HepG2 (cell line): ENCODE measurements around the gene LNPK.

Experiments used
- AHR ChIP-seq: IDR thresholded peaks from 2 replicates; pipeline ENCODE4 v1.6.1; 2018; ENCODE audit warnings: missing genetic modification reagents, missing compliant biosample characterization
- GABPA ChIP-seq, 2 experiments: IDR thresholded peaks; 2 replicates each; pipeline ENCODE4 v1.6.1; 2011 to 2016; ENCODE audit warnings: low read depth in 2 of 2, low read length in 1 of 2, missing biosample characterization in 1 of 2, missing genetic modification characterization in 1 of 2
- POLR2A ChIP-seq, 2 experiments: IDR thresholded peaks; 2 replicates each; pipeline ENCODE4 v1.6.1; 2011; ENCODE audit warnings: low read depth in 2 of 2, low read length in 2 of 2, mild to moderate bottlenecking in 1 of 2, moderate library complexity in 1 of 2; ENCODE audit not compliant: insufficient read depth in 1 of 2
- PPARG ChIP-seq: conservative IDR thresholded peaks from 2 replicates; pipeline ENCODE4 v1.6.1; 2016; ENCODE audit warnings: missing biosample characterization, missing genetic modification reagents
- RNF2 ChIP-seq: fragments of 450-650 bp; conservative IDR thresholded peaks from 2 replicates; pipeline ENCODE4 v1.6.1; 2016; ENCODE audit warnings: low read depth
- RORA ChIP-seq: sonication (generic); formaldehyde crosslinking; IDR thresholded peaks from 2 replicates; pipeline ENCODE4 v1.5.0; 2020; ENCODE audit warnings: mild to moderate bottlenecking, missing genetic modification reagents, moderate library complexity
- SP1 ChIP-seq, 2 experiments: fragments of 450-650 bp in 1 of 2; sonication (generic) in 1 of 2; formaldehyde crosslinking in 1 of 2; IDR thresholded peaks; 2 replicates each; pipeline versions ENCODE4 v1.4.0 to v1.6.1; 2016 to 2020; ENCODE audit warnings: missing genetic modification reagents in 1 of 2
- TMF1 ChIP-seq: sonication (generic); formaldehyde crosslinking; IDR thresholded peaks from 2 replicates; pipeline ENCODE4 v1.8.1; 2022; ENCODE audit warnings: low read depth, missing genetic modification reagents
- ZFX ChIP-seq: sonication (generic); formaldehyde crosslinking; IDR thresholded peaks from 2 replicates; pipeline ENCODE4 v1.4.0; 2020; ENCODE audit warnings: mild to moderate bottlenecking, low read depth, missing genetic modification reagents, moderate library complexity
- TF ChIP-seq, protein P1 (sequence below): sonication (generic); formaldehyde crosslinking; IDR thresholded peaks from 2 replicates; pipeline ENCODE4 v1.8.0; 2022; ENCODE audit warnings: low read depth, missing genetic modification reagents
- TF ChIP-seq, protein P2 (sequence below): sonication (generic); formaldehyde crosslinking; IDR thresholded peaks from 2 replicates; pipeline ENCODE4 v1.4.0; 2020; ENCODE audit warnings: missing genetic modification reagents, mild to moderate bottlenecking, borderline replicate concordance
- TF ChIP-seq, protein P3 (sequence below): sonication (generic); formaldehyde crosslinking; IDR thresholded peaks from 2 replicates; pipeline ENCODE4 v1.5.0; 2020; ENCODE audit warnings: mild to moderate bottlenecking, missing genetic modification reagents, moderate library complexity
- TF ChIP-seq, protein P4 (sequence below): sonication (generic); formaldehyde crosslinking; IDR thresholded peaks from 2 replicates; pipeline ENCODE4 v1.8.1; 2022; ENCODE audit warnings: low read depth, mild to moderate bottlenecking, missing genetic modification reagents

DNA sequence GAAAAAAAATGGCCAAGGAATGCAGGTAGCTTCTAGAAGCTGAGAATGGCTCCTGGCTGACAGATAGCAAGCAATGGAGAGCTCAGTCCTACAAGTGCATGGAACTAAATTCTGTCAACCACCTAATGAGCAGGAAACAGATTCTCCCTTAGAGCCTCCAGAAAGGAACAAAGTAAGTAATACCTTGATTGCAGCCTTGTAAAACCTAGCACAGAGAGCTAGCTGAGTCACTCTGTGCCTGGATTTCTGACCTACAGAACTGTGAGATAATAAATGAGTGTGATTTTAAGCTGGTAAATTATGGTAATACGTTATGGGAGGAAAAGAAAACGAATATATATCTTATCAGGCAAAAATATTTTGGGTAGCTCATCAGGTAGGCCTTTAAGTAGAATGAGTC is 7.4 kb upstream of the LNPK start:
- no peak for TF ChIP-seq SP1 (IDR thresholded peaks at IDR 0.05)
- no peak for TF ChIP-seq SP1 (CRISPR knock-in tag; IDR thresholded peaks at IDR 0.05)
- TF ChIP-seq RORA (CRISPR knock-in tag) = no peak
- TF ChIP-seq, protein P1, sequence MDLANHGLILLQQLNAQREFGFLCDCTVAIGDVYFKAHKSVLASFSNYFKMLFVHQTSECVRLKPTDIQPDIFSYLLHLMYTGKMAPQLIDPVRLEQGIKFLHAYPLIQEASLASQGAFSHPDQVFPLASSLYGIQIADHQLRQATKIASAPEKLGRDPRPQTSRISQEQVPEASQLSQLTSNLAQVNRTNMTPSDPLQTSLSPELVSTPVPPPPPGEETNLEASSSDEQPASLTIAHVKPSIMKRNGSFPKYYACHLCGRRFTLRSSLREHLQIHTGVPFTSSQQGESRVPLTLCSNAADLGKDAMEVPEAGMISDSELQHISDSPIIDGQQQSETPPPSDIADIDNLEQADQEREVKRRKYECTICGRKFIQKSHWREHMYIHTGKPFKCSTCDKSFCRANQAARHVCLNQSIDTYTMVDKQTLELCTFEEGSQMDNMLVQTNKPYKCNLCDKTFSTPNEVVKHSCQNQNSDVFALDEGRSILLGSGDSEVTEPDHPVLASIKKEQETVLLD (CRISPR knock-in tag) = no peak
- TF ChIP-seq ZFX (CRISPR knock-in tag) = no peak
- TF ChIP-seq, protein P2, sequence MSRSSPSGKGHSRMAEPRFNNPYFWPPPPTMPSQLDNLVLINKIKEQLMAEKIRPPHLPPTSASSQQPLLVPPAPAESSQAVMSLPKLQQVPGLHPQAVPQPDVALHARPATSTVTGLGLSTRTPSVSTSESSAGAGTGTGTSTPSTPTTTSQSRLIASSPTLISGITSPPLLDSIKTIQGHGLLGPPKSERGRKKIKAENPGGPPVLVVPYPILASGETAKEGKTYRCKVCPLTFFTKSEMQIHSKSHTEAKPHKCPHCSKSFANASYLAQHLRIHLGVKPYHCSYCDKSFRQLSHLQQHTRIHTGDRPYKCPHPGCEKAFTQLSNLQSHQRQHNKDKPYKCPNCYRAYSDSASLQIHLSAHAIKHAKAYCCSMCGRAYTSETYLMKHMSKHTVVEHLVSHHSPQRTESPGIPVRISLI (CRISPR knock-in tag) = no peak
- TF ChIP-seq POLR2A (IDR thresholded peaks at IDR 0.05; ENCODE audit: insufficient read depth in 1 of 2, low read depth in 2 of 2, low read length in 2 of 2) = no peak
- TF ChIP-seq GABPA (IDR thresholded peaks at IDR 0.05; ENCODE audit: low read depth, low read length) = no peak
- no peak for TF ChIP-seq GABPA (CRISPR knock-in tag; IDR thresholded peaks at IDR 0.05; ENCODE audit: low read depth)
- TF ChIP-seq, protein P3, sequence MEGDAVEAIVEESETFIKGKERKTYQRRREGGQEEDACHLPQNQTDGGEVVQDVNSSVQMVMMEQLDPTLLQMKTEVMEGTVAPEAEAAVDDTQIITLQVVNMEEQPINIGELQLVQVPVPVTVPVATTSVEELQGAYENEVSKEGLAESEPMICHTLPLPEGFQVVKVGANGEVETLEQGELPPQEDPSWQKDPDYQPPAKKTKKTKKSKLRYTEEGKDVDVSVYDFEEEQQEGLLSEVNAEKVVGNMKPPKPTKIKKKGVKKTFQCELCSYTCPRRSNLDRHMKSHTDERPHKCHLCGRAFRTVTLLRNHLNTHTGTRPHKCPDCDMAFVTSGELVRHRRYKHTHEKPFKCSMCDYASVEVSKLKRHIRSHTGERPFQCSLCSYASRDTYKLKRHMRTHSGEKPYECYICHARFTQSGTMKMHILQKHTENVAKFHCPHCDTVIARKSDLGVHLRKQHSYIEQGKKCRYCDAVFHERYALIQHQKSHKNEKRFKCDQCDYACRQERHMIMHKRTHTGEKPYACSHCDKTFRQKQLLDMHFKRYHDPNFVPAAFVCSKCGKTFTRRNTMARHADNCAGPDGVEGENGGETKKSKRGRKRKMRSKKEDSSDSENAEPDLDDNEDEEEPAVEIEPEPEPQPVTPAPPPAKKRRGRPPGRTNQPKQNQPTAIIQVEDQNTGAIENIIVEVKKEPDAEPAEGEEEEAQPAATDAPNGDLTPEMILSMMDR = no peak
- TF ChIP-seq TMF1 (CRISPR knock-in tag) = no peak
- TF ChIP-seq PPARG (CRISPR knock-in tag) = no peak
- TF ChIP-seq, protein P4, sequence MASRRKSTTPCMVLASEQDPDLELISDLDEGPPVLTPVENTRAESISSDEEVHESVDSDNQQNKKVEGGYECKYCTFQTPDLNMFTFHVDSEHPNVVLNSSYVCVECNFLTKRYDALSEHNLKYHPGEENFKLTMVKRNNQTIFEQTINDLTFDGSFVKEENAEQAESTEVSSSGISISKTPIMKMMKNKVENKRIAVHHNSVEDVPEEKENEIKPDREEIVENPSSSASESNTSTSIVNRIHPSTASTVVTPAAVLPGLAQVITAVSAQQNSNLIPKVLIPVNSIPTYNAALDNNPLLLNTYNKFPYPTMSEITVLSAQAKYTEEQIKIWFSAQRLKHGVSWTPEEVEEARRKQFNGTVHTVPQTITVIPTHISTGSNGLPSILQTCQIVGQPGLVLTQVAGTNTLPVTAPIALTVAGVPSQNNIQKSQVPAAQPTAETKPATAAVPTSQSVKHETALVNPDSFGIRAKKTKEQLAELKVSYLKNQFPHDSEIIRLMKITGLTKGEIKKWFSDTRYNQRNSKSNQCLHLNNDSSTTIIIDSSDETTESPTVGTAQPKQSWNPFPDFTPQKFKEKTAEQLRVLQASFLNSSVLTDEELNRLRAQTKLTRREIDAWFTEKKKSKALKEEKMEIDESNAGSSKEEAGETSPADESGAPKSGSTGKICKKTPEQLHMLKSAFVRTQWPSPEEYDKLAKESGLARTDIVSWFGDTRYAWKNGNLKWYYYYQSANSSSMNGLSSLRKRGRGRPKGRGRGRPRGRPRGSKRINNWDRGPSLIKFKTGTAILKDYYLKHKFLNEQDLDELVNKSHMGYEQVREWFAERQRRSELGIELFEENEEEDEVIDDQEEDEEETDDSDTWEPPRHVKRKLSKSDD (CRISPR knock-in tag) = no peak
- no peak for TF ChIP-seq RNF2
- TF ChIP-seq AHR (CRISPR knock-in tag) = no peak
